CD4-positive, alpha-beta memory T cell (primary cell): Measurements from ENCODE around the gene CELF2. TPM values are rescaled to one million over a fixed set of nuclear protein-coding genes. Genes with fewer than 3 reads are reported as not detected.
A peak's percentile ranks its signal among the peaks of the same experiment; 100 is the strongest.

Source experiments
- CTCF ChIA-PET: fragments of 350-600 bp; sonication (Branson Sonifier 250); formaldehyde crosslinking; loops from one replicate; lab custom pipeline; 2021; ENCODE audit warnings: inconsistent platforms; ENCODE audit not compliant: partially characterized antibody; lab: Charles Lee
- POLR2A ChIA-PET: fragments of 350-600 bp; sonication (Branson Sonifier 250); formaldehyde crosslinking; loops from one replicate; lab custom pipeline; 2021; ENCODE audit not compliant: partially characterized antibody; lab: Charles Lee
- DNase-seq, 5 donors: peaks; one replicate each; pipeline versions ENCODE4 v3.0.0 to v3.0.0-alpha.2; 2020 to 2022; ENCODE audit warnings: mixed read lengths in 1 of 5
- H3K27ac ChIP-seq: one replicate; pipeline ENCODE4 v1.7.0; 2013; ENCODE audit warnings: low read depth, low read length
- H3K27me3 ChIP-seq: 2 replicates; pipeline ENCODE4 v1.7.0; 2013; ENCODE audit warnings: mild to moderate bottlenecking, low read length, moderate library complexity; ENCODE audit not compliant: insufficient read depth
- H3K36me3 ChIP-seq: 2 replicates; pipeline ENCODE4 v1.7.0; 2013; ENCODE audit warnings: mild to moderate bottlenecking, low read length, moderate library complexity; ENCODE audit not compliant: insufficient read depth
- H3K4me1 ChIP-seq: 2 replicates; pipeline ENCODE4 v1.7.0; 2013; ENCODE audit warnings: mild to moderate bottlenecking, low read length, moderate library complexity; ENCODE audit not compliant: insufficient read depth
- H3K4me3 ChIP-seq, 2 donors: one replicate each; pipeline ENCODE4 v1.7.0; 2013; ENCODE audit warnings: low read length in 2 of 2, mild to moderate bottlenecking in 1 of 2
- H3K9me3 ChIP-seq, 2 donors: one replicate each; pipeline ENCODE4 v1.7.0; 2013; ENCODE audit warnings: low read length in 2 of 2, control low read depth in 1 of 2; ENCODE audit not compliant: control insufficient read depth in 1 of 2
- H3K27ac Mint-ChIP-seq, 7 donors: one replicate each; pipeline ENCODE4 v1.8.0; 2020 to 2021; ENCODE audit warnings: mixed read lengths in 7 of 7, mild to moderate bottlenecking in 6 of 7, inconsistent platforms in 3 of 7, moderate library complexity in 3 of 7
- H3K27me3 Mint-ChIP-seq, 2 donors: one replicate each; pipeline ENCODE4 v1.8.0; 2020 to 2021; ENCODE audit warnings: mixed read lengths in 2 of 2
- H3K36me3 Mint-ChIP-seq, 2 donors: one replicate each; pipeline ENCODE4 v1.8.0; 2020 to 2021; ENCODE audit warnings: mixed read lengths in 2 of 2, inconsistent platforms in 1 of 2, mild to moderate bottlenecking in 1 of 2
- H3K4me1 Mint-ChIP-seq, 4 donors: one replicate each; pipeline ENCODE4 v1.8.0; 2020 to 2021; ENCODE audit warnings: mixed read lengths in 4 of 4, mild to moderate bottlenecking in 1 of 4
- H3K4me3 Mint-ChIP-seq, 8 donors: one replicate each; pipeline ENCODE4 v1.8.0; 2020 to 2021; ENCODE audit warnings: mixed read lengths in 8 of 8, mild to moderate bottlenecking in 7 of 8, moderate library complexity in 6 of 8, inconsistent platforms in 3 of 8
- H3K9me3 Mint-ChIP-seq, 8 donors: one replicate each; pipeline ENCODE4 v1.8.0; 2020 to 2021; ENCODE audit warnings: mixed read lengths in 8 of 8, mild to moderate bottlenecking in 5 of 8, inconsistent platforms in 3 of 8, moderate library complexity in 1 of 8
- intact Hi-C: fragments of 100-400 bp; cut with micrococcal nuclease; formaldehyde crosslinking; loops from one replicate; pipeline ENCODE4 v1.15.1; 2023
- polyA plus RNA-seq, 2 donors: library from polyadenylated mRNA; unstranded; fragments of 300-500 nt; fragmentation: Illumina TruSeq; gene quantifications; one replicate each; pipeline ENCODE4 v1.2.3, GENCODE V29; 2021
- total RNA-seq, 2 experiments: library from RNA; stranded (reverse); gene quantifications; one replicate each; pipeline ENCODE4 v1.2.3, GENCODE V29; 2021

CELF2 gene
- total and polyA plus RNA-seq, 4 experiments from 2014 or later = 122 to 180 (median 167) TPM

- ChIA-PET CTCF (interaction anchor here (1.0 kb wide), 1 partner anchor 10 kb away, joined by 3 read pairs; no protein-coding TSS in a partner anchor), POLR2A (no interaction called here)
- H3K36me3 Mint-ChIP-seq = no peaks in the 10 kb centered on the region
- DNase-seq = no peak
- peaks cover 0 to 5% (median 0%) of the 10 kb centered on the region in 8 donors for H3K9me3 Mint-ChIP-seq
- H3K36me3 ChIP-seq = no peaks in the 10 kb centered on the region
- no peak overlapping the region for H3K4me3 ChIP-seq
- intact Hi-C loops = no loop called here
- H3K27ac Mint-ChIP-seq = peak overlapping the region in 1 of 7 donors; percentile 49
- H3K4me3 Mint-ChIP-seq = no peak overlapping the region
- peaks cover 16 to 25% of the 10 kb centered on the region in 2 donors for H3K27me3 Mint-ChIP-seq
- H3K9me3 ChIP-seq = no peaks in the 10 kb centered on the region
- H3K4me1 ChIP-seq = no peaks in the 10 kb centered on the region
- H3K27me3 ChIP-seq = no peaks in the 10 kb centered on the region
- H3K27ac ChIP-seq = no peak overlapping the region
- H3K4me1 Mint-ChIP-seq = no peaks in the 10 kb centered on the region
Measured at GRCh38 chr10:10985361-10985760, 32.3 kb upstream of the CELF2 start.

GRCh38 chr10:10986606-10987005 lies 31.1 kb upstream of the CELF2 start:
- no peak overlapping the region for H3K4me3 ChIP-seq
- intact Hi-C loops = no loop called here
- H3K27me3 ChIP-seq = no peaks in the 10 kb centered on the region
- no peaks in the 10 kb centered on the region for H3K36me3 Mint-ChIP-seq
- no peaks in the 10 kb centered on the region for H3K36me3 ChIP-seq
- H3K27ac ChIP-seq = no peak overlapping the region
- no peaks in the 10 kb centered on the region for H3K4me1 Mint-ChIP-seq
- no peaks in the 10 kb centered on the region for H3K4me1 ChIP-seq
- CTCF ChIA-PET = no interaction called here
- no peak overlapping the region for H3K27ac Mint-ChIP-seq
- peaks cover 0 to 3% (median 0%) of the 10 kb centered on the region in 8 donors for H3K9me3 Mint-ChIP-seq
- no peak overlapping the region for H3K4me3 Mint-ChIP-seq
- H3K27me3 Mint-ChIP-seq = peaks cover 16 to 20% of the 10 kb centered on the region in 2 donors
- POLR2A ChIA-PET = no interaction called here
- H3K9me3 ChIP-seq = no peaks in the 10 kb centered on the region
- no peak for DNase-seq

- Mint-ChIP-seq H3K27me3 (peaks cover 18 to 24% of the 10 kb centered on the region in 2 donors), H3K9me3 (peaks cover 0 to 3% (median 0%) of the 10 kb centered on the region in 8 donors), H3K36me3 (no peaks in the 10 kb centered on the region), H3K27ac (no peak overlapping the region), H3K4me3 (no peak overlapping the region), H3K4me1 (no peaks in the 10 kb centered on the region)
- H3K27ac ChIP-seq = no peak overlapping the region
- no peak overlapping the region for H3K4me3 ChIP-seq
- H3K27me3 ChIP-seq = no peaks in the 10 kb centered on the region
- no peaks in the 10 kb centered on the region for H3K4me1 ChIP-seq
- H3K9me3 ChIP-seq = no peaks in the 10 kb centered on the region
- ChIA-PET CTCF (no interaction called here), POLR2A (no interaction called here)
- no peak for DNase-seq
- intact Hi-C loops = no loop called here
- H3K36me3 ChIP-seq = no peaks in the 10 kb centered on the region
Measured at GRCh38 chr10:10987111-10987510, 30.6 kb upstream of the CELF2 start.

- peaks cover 22 to 35% of the 10 kb centered on the region in 2 donors for H3K27me3 Mint-ChIP-seq
- no peak overlapping the region for H3K27ac ChIP-seq
- no peaks in the 10 kb centered on the region for H3K36me3 ChIP-seq
Measured at GRCh38 chr10:10989669-10990068, 28.0 kb upstream of the CELF2 start.

GRCh38 chr10:10991144-10991543 lies 26.5 kb upstream of the CELF2 start:
- DNase-seq = no peak
- Mint-ChIP-seq H3K36me3 (no peaks in the 10 kb centered on the region), H3K27me3 (peaks cover 22 to 34% of the 10 kb centered on the region in 2 donors), H3K9me3 (peaks cover 2 to 8% (median 5%) of the 10 kb centered on the region in 8 donors), H3K27ac (no peak overlapping the region), H3K4me1 (no peaks in the 10 kb centered on the region), H3K4me3 (no peak overlapping the region)
- H3K4me1 ChIP-seq = no peaks in the 10 kb centered on the region
- no peaks in the 10 kb centered on the region for H3K27me3 ChIP-seq
- no peaks in the 10 kb centered on the region for H3K9me3 ChIP-seq
- ChIA-PET POLR2A (no interaction called here), CTCF (no interaction called here)
- H3K4me3 ChIP-seq = no peak overlapping the region
- intact Hi-C loops = no loop called here
- H3K36me3 ChIP-seq = no peaks in the 10 kb centered on the region
- H3K27ac ChIP-seq = no peak overlapping the region

More at GRCh38 chr10:10989669-10990068, 28.0 kb upstream of the CELF2 start:
- no peaks in the 10 kb centered on the region for H3K9me3 ChIP-seq
- H3K4me1 ChIP-seq = no peaks in the 10 kb centered on the region
- H3K27ac Mint-ChIP-seq = no peak overlapping the region
- peaks cover 2 to 8% (median 5%) of the 10 kb centered on the region in 8 donors for H3K9me3 Mint-ChIP-seq
- intact Hi-C loops = no loop called here
- POLR2A ChIA-PET = no interaction called here
- no peak overlapping the region for H3K4me3 Mint-ChIP-seq
- H3K4me1 Mint-ChIP-seq = no peaks in the 10 kb centered on the region
- H3K4me3 ChIP-seq = no peak overlapping the region
- CTCF ChIA-PET = no interaction called here
- H3K27me3 ChIP-seq = no peaks in the 10 kb centered on the region
- no peak for DNase-seq
- no peaks in the 10 kb centered on the region for H3K36me3 Mint-ChIP-seq

- H3K27me3 ChIP-seq = no peaks in the 10 kb centered on the region
- intact Hi-C loops = no loop called here
- Mint-ChIP-seq H3K27me3 (peaks cover 20 to 34% of the 10 kb centered on the region in 2 donors), H3K4me3 (no peak overlapping the region), H3K9me3 (peaks cover 2 to 8% (median 5%) of the 10 kb centered on the region in 8 donors), H3K36me3 (no peaks in the 10 kb centered on the region), H3K4me1 (no peaks in the 10 kb centered on the region), H3K27ac (no peak overlapping the region)
- no peaks in the 10 kb centered on the region for H3K9me3 ChIP-seq
- no peaks in the 10 kb centered on the region for H3K36me3 ChIP-seq
- ChIA-PET CTCF (no interaction called here), POLR2A (no interaction called here)
- no peak overlapping the region for H3K27ac ChIP-seq
- no peaks in the 10 kb centered on the region for H3K4me1 ChIP-seq
- no peak for DNase-seq
- H3K4me3 ChIP-seq = no peak overlapping the region
Measured at GRCh38 chr10:10992072-10992471, 25.6 kb upstream of the CELF2 start.

GRCh38 chr10:10992961-10993714 lies 24.5 kb upstream of the CELF2 start:
- no peak overlapping the region for H3K27ac ChIP-seq
- ChIA-PET POLR2A (no interaction called here), CTCF (interaction anchor here (1.0 to 1.2 kb wide), 2 partner anchors 9 to 10 kb away, joined by 3 read pairs; no protein-coding TSS in a partner anchor)
- no peaks in the 10 kb centered on the region for H3K4me1 ChIP-seq
- no peak overlapping the region for H3K27ac Mint-ChIP-seq
- H3K27me3 ChIP-seq = no peaks in the 10 kb centered on the region
- H3K9me3 Mint-ChIP-seq = peaks cover 0 to 8% (median 4%) of the 10 kb centered on the region in 8 donors
- peaks cover 13 to 32% of the 10 kb centered on the region in 2 donors for H3K27me3 Mint-ChIP-seq
- H3K4me1 Mint-ChIP-seq = no peaks in the 10 kb centered on the region
- no peak overlapping the region for H3K4me3 ChIP-seq
- no peak for DNase-seq
- peaks cover 0 to 4% of the 10 kb centered on the region in 2 donors for H3K36me3 Mint-ChIP-seq
- intact Hi-C loops = no loop called here
- H3K9me3 ChIP-seq = no peaks in the 10 kb centered on the region
- no peak overlapping the region for H3K4me3 Mint-ChIP-seq
- H3K36me3 ChIP-seq = no peaks in the 10 kb centered on the region
